NCI-H1417 (cell line): ENCODE data around the gene SMURF1.
"Not testable (repeated sequence)": the region's sequence is repeated elsewhere in the genome, so short reads cannot be mapped to it uniquely, and the experiment has no call there.

ENCODE experiments used
- DNase-seq, 3 experiments: peaks; one replicate each; lab custom pipeline; 2025; lab: John Stamatoyannopoulos, UW

Gene SMURF1

DNA sequence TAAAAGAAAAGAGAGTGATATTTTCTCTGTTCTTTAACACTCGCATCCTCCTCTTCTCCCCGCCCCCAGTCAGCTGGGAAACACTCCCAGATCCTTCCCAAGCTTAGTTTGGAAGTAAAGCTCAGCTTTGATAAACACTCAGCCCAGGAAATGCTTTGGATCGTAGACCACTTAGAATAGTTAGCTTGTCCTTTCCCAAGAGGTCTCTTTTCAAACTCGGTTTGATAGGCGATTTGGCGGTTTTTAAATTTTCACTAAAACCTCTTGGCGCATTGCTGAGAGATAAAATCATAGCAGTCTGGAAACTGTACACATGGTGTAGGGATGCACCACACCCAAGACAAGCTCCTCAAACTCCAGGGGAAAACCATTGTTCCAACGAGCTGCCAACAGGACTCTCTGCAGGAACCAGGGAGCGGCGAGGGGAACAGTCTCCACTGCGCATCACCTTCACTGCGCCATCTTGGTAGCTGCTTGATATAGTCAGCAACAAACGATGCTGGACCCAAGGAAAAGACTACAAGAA, 22.3 kb downstream of the SMURF1 start:
- no peak for DNase-seq

GRCh38 chr7:99120916-99121315, 23.0 kb downstream of the SMURF1 start:
- no peak for DNase-seq

DNA sequence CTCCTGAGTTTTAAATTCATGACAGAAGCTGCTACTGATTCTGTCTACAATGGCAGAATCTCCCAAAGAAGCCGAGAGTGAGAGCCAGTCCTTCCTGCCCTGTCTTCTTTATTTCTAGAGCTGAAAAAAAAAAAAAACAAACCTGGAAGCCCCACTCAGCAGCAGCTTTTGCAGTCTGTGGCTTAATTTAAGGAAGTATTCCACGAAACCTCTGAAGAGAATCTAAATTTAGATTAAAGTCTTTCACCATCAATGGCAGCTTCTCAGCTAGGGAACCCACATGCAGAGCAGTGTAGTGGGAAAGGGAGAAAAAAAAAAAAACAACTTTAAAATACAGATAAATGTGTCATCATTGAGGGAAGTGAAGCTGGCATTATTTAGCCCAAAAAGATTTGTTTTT, 23.4 kb downstream of the SMURF1 start:
- DNase-seq, result no peak

DNA sequence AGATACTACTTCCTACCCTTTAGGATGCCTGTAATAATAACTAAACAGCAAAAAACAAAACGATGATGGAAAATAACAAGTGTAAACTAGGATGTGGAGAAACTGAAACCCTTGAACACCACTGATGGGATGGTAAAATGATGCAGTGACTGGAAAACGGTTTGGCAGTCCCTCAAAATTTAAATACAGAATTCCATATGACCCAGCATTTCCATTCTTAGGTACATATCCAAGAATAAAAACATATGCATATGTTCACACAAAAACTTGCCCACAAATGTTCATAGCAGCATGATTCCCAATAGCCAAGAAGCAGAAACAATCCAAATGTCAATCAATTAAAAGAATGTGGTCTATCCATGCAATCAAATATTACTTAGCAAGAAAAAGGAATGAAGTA, 25.8 kb downstream of the SMURF1 start:
- no peak for DNase-seq

DNA sequence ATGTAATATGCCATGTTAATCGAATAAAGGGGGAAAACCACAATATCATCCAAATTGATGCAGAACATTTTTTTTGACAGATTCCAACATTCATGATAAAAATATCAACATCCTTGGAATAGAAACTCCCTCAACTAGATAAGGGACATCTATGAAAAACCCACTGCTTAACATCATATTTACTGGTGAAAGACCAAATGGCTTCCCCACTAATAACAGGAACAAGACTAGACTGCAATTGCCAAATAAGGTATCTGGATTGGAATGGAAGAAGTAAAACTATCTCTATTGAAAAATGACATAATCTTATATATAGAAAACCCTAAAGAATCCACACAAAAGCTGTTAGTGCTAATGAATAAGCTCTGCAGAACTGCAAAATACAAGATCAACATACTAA, 27.8 kb downstream of the SMURF1 start:
- no peak for DNase-seq

- no peak for DNase-seq
These were observed 28.5 kb downstream of the SMURF1 start for GRCh38 chr7:99115379-99115778.

GRCh38 chr7:99112979-99113378, 30.9 kb downstream of the SMURF1 start:
- no peak for DNase-seq

DNA sequence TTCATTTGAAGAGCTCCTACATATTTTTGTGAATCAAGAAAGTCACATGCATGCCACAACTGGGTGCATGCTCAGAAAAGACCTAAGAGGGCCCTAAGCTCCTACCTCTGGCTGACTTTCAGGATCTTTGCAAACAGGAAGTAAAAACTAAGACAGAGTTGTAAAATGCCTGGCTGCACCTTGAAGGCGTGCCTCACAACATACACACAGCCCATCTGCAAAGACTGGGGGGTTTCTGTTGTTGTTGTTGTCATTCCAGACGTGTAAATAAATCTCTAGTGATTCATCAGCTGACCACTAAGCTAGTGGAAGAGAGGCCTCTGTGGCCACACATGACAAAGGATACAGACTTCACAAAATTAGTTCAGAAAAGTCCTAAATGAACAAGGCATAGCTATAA, 31.8 kb downstream of the SMURF1 start:
- no peak for DNase-seq

DNA sequence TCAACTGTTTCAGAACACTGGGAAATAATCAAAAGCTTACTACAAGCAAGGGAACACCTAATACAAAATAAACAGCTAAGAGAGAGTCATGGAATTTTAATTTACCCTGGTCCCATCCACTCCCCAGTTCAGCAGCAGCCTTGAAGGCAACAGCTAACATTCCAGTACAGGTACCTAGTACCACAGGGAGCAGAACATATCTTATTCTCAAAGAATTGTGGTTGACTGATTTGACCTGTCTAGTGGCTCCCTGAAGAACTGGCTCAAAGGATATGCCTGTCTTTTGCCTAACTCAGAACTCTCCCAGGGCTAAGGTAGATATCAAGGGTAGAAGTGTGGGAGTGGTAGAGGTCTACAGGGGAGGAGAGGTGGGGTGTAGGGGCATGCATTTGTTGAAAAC, 32.3 kb downstream of the SMURF1 start:
- no peak for DNase-seq

GRCh38 chr7:99109108-99110051, 34.5 kb downstream of the SMURF1 start:
- no peak for DNase-seq

DNA sequence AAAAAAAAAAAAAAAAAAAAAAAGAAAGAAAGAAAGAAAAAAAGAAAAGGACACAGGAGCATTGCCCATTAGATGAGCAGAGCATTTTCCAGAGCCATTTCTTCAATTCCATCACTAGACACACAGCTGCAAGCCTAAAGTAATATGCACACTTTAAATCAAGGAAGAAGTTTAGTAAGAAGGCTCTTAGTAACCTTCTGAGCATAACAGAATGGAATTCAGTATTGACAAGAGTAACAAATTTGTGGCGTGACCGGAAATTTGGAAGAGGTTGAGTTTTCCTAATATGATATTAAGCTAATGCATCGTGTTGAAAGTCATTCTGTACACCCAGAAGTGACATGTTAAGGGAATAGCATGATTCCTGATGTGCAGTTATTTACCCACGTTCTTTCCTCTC, 35.3 kb downstream of the SMURF1 start:
- no peak for DNase-seq

GRCh38 chr7:99106821-99107241, 37.1 kb downstream of the SMURF1 start:
- no peak for DNase-seq

- no peak for DNase-seq
These were observed 37.5 kb downstream of the SMURF1 start for GRCh38 chr7:99106411-99106810.

- no peak for DNase-seq
These were observed 38.2 kb downstream of the SMURF1 start for GRCh38 chr7:99105756-99106155.

GRCh38 chr7:99104631-99105030, 39.3 kb downstream of the SMURF1 start:
- DNase-seq, result no peak

DNA sequence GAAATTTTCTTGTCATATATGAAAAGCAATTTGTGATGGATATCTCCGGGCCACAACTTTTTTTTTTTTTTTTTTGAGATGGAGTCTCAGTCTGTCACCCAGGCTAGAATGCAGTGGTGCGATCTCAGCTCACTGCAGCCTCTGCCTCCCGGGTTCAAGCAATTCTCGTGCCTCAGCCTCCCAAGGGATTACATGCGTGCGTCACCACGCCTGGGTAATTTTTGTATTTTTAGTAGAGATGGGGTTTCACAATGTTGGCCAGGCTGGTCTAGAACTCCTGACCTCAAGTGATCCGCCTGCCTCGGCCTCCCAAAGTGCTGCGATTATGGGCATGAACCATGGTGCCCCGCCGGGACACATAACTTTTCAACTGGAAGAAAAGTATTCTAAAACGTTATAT, 40.1 kb downstream of the SMURF1 start:
- not testable (repeated sequence) for DNase-seq

DNA sequence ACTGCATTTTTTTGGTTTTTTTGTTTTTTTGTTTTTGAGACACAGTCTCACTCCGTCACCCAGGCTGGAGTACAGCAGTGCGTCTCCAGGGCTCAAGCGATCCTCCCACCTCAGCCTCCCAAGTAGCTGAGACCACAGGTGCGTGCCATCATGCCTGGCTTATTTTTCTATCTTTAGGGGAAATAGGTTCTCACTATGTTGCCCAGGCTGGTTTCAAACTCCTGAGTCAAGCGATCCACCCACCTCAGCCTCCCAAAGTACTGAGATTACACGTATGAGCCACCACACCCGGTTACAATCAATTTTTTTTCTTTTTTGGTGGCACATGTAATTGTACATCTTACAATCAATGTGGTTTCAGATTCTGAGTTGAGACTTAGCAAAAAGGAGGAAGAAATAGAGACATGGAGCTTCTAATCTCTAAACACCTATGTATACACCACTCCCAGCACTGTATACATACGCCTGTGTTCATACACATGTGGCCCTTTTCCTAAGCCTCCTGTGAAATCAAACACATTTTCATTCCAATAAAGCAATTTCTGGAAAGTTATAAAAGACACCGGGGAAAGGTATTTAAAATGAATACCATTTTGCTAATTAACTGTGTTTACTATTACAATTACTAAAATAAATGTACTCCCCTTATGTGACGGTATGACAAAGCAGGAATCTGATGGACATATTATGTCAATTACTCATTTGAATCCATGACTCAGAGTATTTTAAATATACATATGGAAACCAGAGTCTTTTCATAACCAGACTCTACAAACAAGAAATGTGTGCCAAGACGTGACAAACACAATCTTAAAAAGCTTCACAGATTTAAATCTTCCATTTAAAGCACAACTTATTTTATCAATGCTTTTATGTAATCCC, 40.9 kb downstream of the SMURF1 start:
- no peak for DNase-seq

DNA sequence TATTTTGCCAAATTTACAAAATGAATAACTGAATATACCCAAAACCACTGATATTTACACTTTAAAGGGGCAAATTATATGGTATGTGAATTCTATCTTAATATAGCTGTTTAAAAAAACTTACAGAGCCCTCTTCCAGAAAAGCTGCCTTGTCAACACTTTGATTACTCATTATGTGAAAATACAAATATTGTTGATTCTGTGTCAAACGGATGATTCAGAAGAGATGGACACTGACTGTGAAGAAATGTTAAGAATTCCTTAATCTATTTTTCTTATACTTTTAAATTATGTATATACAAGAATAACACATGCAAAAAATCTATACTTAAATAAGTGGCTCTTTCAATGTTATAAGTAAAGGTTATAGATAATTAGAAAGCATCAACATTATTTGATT, 41.5 kb downstream of the SMURF1 start:
- no peak for DNase-seq

DNA sequence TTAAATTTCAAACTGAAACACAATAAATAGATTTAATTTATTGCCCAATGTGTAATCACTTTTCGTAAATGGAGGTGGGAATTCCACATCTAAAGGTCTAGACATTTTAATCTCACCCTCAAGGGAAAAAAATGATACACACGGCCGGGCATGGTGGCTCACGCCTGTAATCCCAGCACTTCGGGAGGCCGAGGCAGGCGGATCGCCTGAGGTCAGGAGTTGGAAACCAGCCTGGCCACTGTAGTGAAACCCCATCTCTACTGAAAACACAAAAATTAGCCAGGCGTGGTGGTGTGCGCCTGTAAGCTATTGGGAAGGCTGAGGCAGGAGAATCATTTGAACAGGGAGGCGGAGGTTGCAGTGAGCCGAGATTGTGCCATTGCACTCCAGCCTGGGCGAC, 42.4 kb downstream of the SMURF1 start:
- DNase-seq, result not testable (repeated sequence)

GRCh38 chr7:99099499-99100077, 44.3 kb downstream of the SMURF1 start:
- DNase-seq, result no peak

GRCh38 chr7:99098824-99099498, 44.9 kb downstream of the SMURF1 start:
- DNase-seq, result no peak
